Mesendoderm (in vitro differentiated cells): ENCODE data around the gene RNLS.

ENCODE experiments used
- DNase-seq: peaks from one replicate; pipeline ENCODE4 v3.0.0; 2013
- H2AK5ac ChIP-seq: 2 replicates; pipeline ENCODE4 v1.6.1; 2013; ENCODE audit warnings: low read length, inconsistent platforms
- H2BK120ac ChIP-seq: 2 replicates; pipeline ENCODE4 v1.6.1; 2013; ENCODE audit warnings: low read depth, mild to moderate bottlenecking, low read length, moderate library complexity, mixed read lengths
- H2BK15ac ChIP-seq: replicated peaks from 2 replicates; pipeline ENCODE4 v1.6.1; 2013; ENCODE audit warnings: low read depth, mild to moderate bottlenecking, moderate library complexity
- H2BK5ac ChIP-seq: 2 replicates; pipeline ENCODE4 v1.6.1; 2013; ENCODE audit warnings: low read length, inconsistent platforms
- H3K18ac ChIP-seq: 2 replicates; pipeline ENCODE4 v1.6.1; 2013; ENCODE audit warnings: mild to moderate bottlenecking, low read length, mixed read lengths
- H3K23ac ChIP-seq: one replicate; pipeline ENCODE4 v1.6.1; 2013; ENCODE audit warnings: low read length
- H3K27ac ChIP-seq: 2 replicates; pipeline ENCODE4 v1.5.1; 2013; ENCODE audit warnings: low read depth, mild to moderate bottlenecking, inconsistent platforms, low read length, moderate library complexity
- H3K27me3 ChIP-seq: 2 replicates; pipeline ENCODE4 v1.6.1; 2013; ENCODE audit warnings: low read length, control low read depth, mild to moderate bottlenecking, inconsistent platforms; ENCODE audit not compliant: insufficient read depth, poor library complexity
- H3K36me3 ChIP-seq: 2 replicates; pipeline ENCODE4 v1.6.1; 2013; ENCODE audit warnings: low read length, inconsistent platforms; ENCODE audit not compliant: control insufficient read depth, insufficient read depth
- H3K4ac ChIP-seq: one replicate; pipeline ENCODE4 v1.6.1; 2013; ENCODE audit warnings: low read depth, mild to moderate bottlenecking, low read length, moderate library complexity
- H3K4me1 ChIP-seq: 2 replicates; pipeline ENCODE4 v1.6.1; 2013; ENCODE audit warnings: low read depth, low read length, inconsistent platforms; ENCODE audit not compliant: control insufficient read depth
- H3K4me2 ChIP-seq: 2 replicates; pipeline ENCODE4 v1.6.1; 2013; ENCODE audit warnings: low read length
- H3K4me3 ChIP-seq: 2 replicates; pipeline ENCODE4 v1.5.1; 2013; ENCODE audit warnings: mild to moderate bottlenecking, low read length
- H3K56ac ChIP-seq: one replicate; pipeline ENCODE4 v1.6.1; 2013; ENCODE audit warnings: low read length
- H3K79me1 ChIP-seq: 2 replicates; pipeline ENCODE4 v1.6.1; 2013; ENCODE audit warnings: low read length, inconsistent platforms
- H3K79me2 ChIP-seq: 2 replicates; pipeline ENCODE4 v1.6.1; 2013; ENCODE audit warnings: mild to moderate bottlenecking, low read length; ENCODE audit not compliant: control insufficient read depth, insufficient read depth
- H3K9ac ChIP-seq: 2 replicates; pipeline ENCODE4 v1.6.1; 2013; ENCODE audit warnings: low read length, inconsistent platforms
- H4K5ac ChIP-seq: one replicate; pipeline ENCODE4 v1.6.1; 2013; ENCODE audit warnings: low read length
- H4K8ac ChIP-seq: one replicate; pipeline ENCODE4 v1.6.1; 2013; ENCODE audit warnings: low read depth, mild to moderate bottlenecking, control low read depth, low read length, moderate library complexity
- WGBS: extraction: QIAGEN DNeasy Blood & Tissue Kit; methylation state at CpG from one replicate; pipeline ENCODE4 v1.1.7; 2013; ENCODE audit warnings: low lambda C conversion rate, missing lambda C conversion rate; ENCODE audit not compliant: insufficient coverage; ENCODE audit errors: extremely low coverage; 5-methylcytosine and 5-hydroxymethylcytosine counted together

Gene RNLS

GRCh38 chr10:88315755-88316154 lies 267.4 kb downstream of the RNLS start:
- H2BK5ac ChIP-seq, result no peak overlapping the region
- no peak overlapping the region for H3K4me3 ChIP-seq
- H3K36me3 ChIP-seq, result no peaks in the 10 kb centered on the region
- no peaks in the 10 kb centered on the region for H3K27me3 ChIP-seq
- no peaks in the 10 kb centered on the region for H3K79me2 ChIP-seq
- H3K9ac ChIP-seq, result no peak overlapping the region
- H4K8ac ChIP-seq, result no peak overlapping the region
- no peak overlapping the region for H2BK15ac ChIP-seq
- WGBS, result no CpG with 5 or more reads among the region's 3 CpGs
- no peaks in the 10 kb centered on the region for H3K79me1 ChIP-seq
- H4K5ac ChIP-seq, result no peak overlapping the region
- no peak overlapping the region for H3K4me2 ChIP-seq
- H3K56ac ChIP-seq, result no peak overlapping the region
- H3K27ac ChIP-seq, result no peak overlapping the region
- H3K18ac ChIP-seq, result no peak overlapping the region
- no peak overlapping the region for H2AK5ac ChIP-seq
- no peaks in the 10 kb centered on the region for H3K4me1 ChIP-seq
- H3K23ac ChIP-seq, result no peak overlapping the region
- no peak overlapping the region for H3K4ac ChIP-seq
- H2BK120ac ChIP-seq, result no peak overlapping the region
- DNase-seq, result no peak

- Histone ChIP-seq H2BK120ac (no peak overlapping the region), H3K18ac (no peak overlapping the region), H4K8ac (no peak overlapping the region), H2BK15ac (no peak overlapping the region), H3K27me3 (no peaks in the 10 kb centered on the region), H4K5ac (no peak overlapping the region), H3K56ac (no peak overlapping the region), H3K79me2 (no peaks in the 10 kb centered on the region), H2AK5ac (no peak overlapping the region), H3K36me3 (no peaks in the 10 kb centered on the region), H3K23ac (no peak overlapping the region), H3K4me3 (no peak overlapping the region), H3K4me2 (no peak overlapping the region), H3K79me1 (no peaks in the 10 kb centered on the region), H2BK5ac (no peak overlapping the region), H3K4me1 (no peaks in the 10 kb centered on the region), H3K4ac (no peak overlapping the region), H3K27ac (no peak overlapping the region), H3K9ac (no peak overlapping the region)
- no CpG with 5 or more reads among the region's 2 CpGs for WGBS
- DNase-seq, result no peak
Measured at GRCh38 chr10:88314362-88314761, 268.8 kb downstream of the RNLS start.

GRCh38 chr10:88313878-88314277 lies 269.2 kb downstream of the RNLS start:
- no peak overlapping the region for H3K9ac ChIP-seq
- H3K79me2 ChIP-seq, result no peaks in the 10 kb centered on the region
- no peaks in the 10 kb centered on the region for H3K27me3 ChIP-seq
- no peak overlapping the region for H3K4ac ChIP-seq
- H3K23ac ChIP-seq, result no peak overlapping the region
- H2AK5ac ChIP-seq, result no peak overlapping the region
- H2BK120ac ChIP-seq, result no peak overlapping the region
- no peak overlapping the region for H4K8ac ChIP-seq
- no peaks in the 10 kb centered on the region for H3K4me1 ChIP-seq
- H2BK5ac ChIP-seq, result no peak overlapping the region
- no peak overlapping the region for H3K4me3 ChIP-seq
- WGBS, result no CpG with 5 or more reads among the region's 1 CpG
- H2BK15ac ChIP-seq, result no peak overlapping the region
- H3K4me2 ChIP-seq, result no peak overlapping the region
- no peak overlapping the region for H3K18ac ChIP-seq
- no peak overlapping the region for H4K5ac ChIP-seq
- no peaks in the 10 kb centered on the region for H3K79me1 ChIP-seq
- no peaks in the 10 kb centered on the region for H3K36me3 ChIP-seq
- no peak overlapping the region for H3K56ac ChIP-seq
- no peak overlapping the region for H3K27ac ChIP-seq
- DNase-seq, result no peak

- Histone ChIP-seq H2BK15ac (no peak overlapping the region), H4K8ac (no peak overlapping the region), H3K56ac (no peak overlapping the region), H3K23ac (no peak overlapping the region), H3K79me1 (no peaks in the 10 kb centered on the region), H3K27me3 (no peaks in the 10 kb centered on the region), H3K4ac (no peak overlapping the region), H3K4me1 (no peaks in the 10 kb centered on the region), H3K36me3 (no peaks in the 10 kb centered on the region), H3K4me2 (no peak overlapping the region), H3K27ac (no peak overlapping the region), H4K5ac (no peak overlapping the region), H2BK120ac (no peak overlapping the region), H2BK5ac (no peak overlapping the region), H3K9ac (no peak overlapping the region), H3K18ac (no peak overlapping the region), H3K4me3 (no peak overlapping the region), H2AK5ac (no peak overlapping the region), H3K79me2 (no peaks in the 10 kb centered on the region)
- no CpG with 5 or more reads among the region's 2 CpGs for WGBS
- no peak for DNase-seq
Measured at GRCh38 chr10:88312855-88313254, 270.3 kb downstream of the RNLS start.

GRCh38 chr10:88311264-88311663 lies 271.9 kb downstream of the RNLS start:
- H2BK120ac ChIP-seq, result no peak overlapping the region
- no CpG with 5 or more reads among the region's 1 CpG for WGBS
- no peaks in the 10 kb centered on the region for H3K4me1 ChIP-seq
- H3K27ac ChIP-seq, result no peak overlapping the region
- no peak overlapping the region for H3K18ac ChIP-seq
- H3K4me3 ChIP-seq, result no peak overlapping the region
- H4K8ac ChIP-seq, result no peak overlapping the region
- no peak overlapping the region for H3K23ac ChIP-seq
- H2BK5ac ChIP-seq, result no peak overlapping the region
- no peak overlapping the region for H3K9ac ChIP-seq
- no peak overlapping the region for H4K5ac ChIP-seq
- H3K4me2 ChIP-seq, result no peak overlapping the region
- DNase-seq, result no peak
- H3K36me3 ChIP-seq, result no peaks in the 10 kb centered on the region
- H3K27me3 ChIP-seq, result no peaks in the 10 kb centered on the region
- H3K79me1 ChIP-seq, result no peaks in the 10 kb centered on the region
- no peak overlapping the region for H2BK15ac ChIP-seq
- no peak overlapping the region for H2AK5ac ChIP-seq
- no peak overlapping the region for H3K56ac ChIP-seq
- H3K79me2 ChIP-seq, result no peaks in the 10 kb centered on the region
- no peak overlapping the region for H3K4ac ChIP-seq

GRCh38 chr10:88309365-88309764 lies 273.8 kb downstream of the RNLS start:
- H4K8ac ChIP-seq, result no peak overlapping the region
- H3K4me1 ChIP-seq, result no peaks in the 10 kb centered on the region
- H3K18ac ChIP-seq, result no peak overlapping the region
- DNase-seq, result no peak
- 100% methylated on average over 1 of the region's 3 CpGs for WGBS
- H3K4ac ChIP-seq, result no peak overlapping the region
- H3K27me3 ChIP-seq, result no peaks in the 10 kb centered on the region
- no peak overlapping the region for H2BK5ac ChIP-seq
- no peak overlapping the region for H3K4me2 ChIP-seq
- no peak overlapping the region for H3K4me3 ChIP-seq
- no peak overlapping the region for H4K5ac ChIP-seq
- no peak overlapping the region for H2AK5ac ChIP-seq
- no peak overlapping the region for H2BK15ac ChIP-seq
- H3K56ac ChIP-seq, result no peak overlapping the region
- no peak overlapping the region for H3K27ac ChIP-seq
- no peaks in the 10 kb centered on the region for H3K36me3 ChIP-seq
- H3K23ac ChIP-seq, result no peak overlapping the region
- no peak overlapping the region for H2BK120ac ChIP-seq
- H3K79me1 ChIP-seq, result no peaks in the 10 kb centered on the region
- H3K79me2 ChIP-seq, result no peaks in the 10 kb centered on the region
- no peak overlapping the region for H3K9ac ChIP-seq
